ENCODE data around the gene CDC42BPB.
A peak's percentile ranks its signal among the peaks of the same experiment; 100 is the strongest.

Gene CDC42BPB

DNA sequence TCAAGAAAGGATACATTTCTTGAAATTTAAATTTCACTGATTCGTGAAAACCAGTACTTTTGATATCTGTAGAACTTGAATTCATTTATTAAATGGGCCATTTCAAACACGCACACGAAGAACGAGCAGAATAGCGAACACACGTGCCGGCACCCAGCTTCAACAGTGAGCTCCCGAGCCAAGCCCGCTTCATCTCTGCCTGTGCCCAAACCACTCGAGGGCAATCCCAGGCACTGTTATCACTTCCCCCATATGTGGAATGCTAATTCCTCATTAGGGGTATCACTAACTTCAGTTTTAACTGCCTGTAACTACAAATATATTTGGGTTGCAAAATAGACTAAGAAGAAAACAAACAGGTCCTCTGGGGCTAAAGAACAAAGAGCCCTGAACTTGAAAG lies 86.9 kb downstream of the CDC42BPB start:
- TF ChIP-seq, protein P1, sequence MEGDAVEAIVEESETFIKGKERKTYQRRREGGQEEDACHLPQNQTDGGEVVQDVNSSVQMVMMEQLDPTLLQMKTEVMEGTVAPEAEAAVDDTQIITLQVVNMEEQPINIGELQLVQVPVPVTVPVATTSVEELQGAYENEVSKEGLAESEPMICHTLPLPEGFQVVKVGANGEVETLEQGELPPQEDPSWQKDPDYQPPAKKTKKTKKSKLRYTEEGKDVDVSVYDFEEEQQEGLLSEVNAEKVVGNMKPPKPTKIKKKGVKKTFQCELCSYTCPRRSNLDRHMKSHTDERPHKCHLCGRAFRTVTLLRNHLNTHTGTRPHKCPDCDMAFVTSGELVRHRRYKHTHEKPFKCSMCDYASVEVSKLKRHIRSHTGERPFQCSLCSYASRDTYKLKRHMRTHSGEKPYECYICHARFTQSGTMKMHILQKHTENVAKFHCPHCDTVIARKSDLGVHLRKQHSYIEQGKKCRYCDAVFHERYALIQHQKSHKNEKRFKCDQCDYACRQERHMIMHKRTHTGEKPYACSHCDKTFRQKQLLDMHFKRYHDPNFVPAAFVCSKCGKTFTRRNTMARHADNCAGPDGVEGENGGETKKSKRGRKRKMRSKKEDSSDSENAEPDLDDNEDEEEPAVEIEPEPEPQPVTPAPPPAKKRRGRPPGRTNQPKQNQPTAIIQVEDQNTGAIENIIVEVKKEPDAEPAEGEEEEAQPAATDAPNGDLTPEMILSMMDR (conservative IDR thresholded peaks at IDR 0.05; ENCODE audit: low read depth), result no peak
- CTCF ChIA-PET, result no interaction called here
- no peak overlapping the region for H3K27ac ChIP-seq
- POLR2A ChIA-PET (ENCODE audit: low non-redundant PET), result no interaction called here
- DNase-seq (ENCODE audit: low spot score), result no peak

DNA sequence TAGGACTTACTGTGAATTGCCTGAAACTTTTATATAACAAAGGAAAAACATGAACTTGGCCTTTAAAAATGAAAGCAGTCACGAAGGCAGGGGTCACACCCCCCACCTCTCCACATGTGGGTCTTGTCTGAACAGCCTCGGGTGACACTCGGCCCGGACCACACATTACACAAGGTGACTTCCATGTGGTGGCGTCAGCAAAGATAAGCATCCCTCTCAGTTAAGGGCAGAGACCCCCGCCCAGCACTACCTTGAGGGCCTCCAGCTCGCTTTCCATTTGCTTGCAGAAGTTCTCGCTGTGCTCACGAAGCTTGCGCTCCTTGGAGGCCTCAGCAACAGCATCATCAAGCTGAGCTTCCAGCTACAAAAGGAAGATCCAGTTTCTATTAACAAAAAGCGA lies 87.4 kb downstream of the CDC42BPB start:
- CTCF ChIA-PET, result no interaction called here
- POLR2A ChIA-PET (ENCODE audit: low non-redundant PET), result no interaction called here
- TF ChIP-seq, protein P1 (conservative IDR thresholded peaks at IDR 0.05; ENCODE audit: low read depth), result no peak
- no peak for DNase-seq (ENCODE audit: low spot score)
- H3K27ac ChIP-seq, result no peak overlapping the region

DNA sequence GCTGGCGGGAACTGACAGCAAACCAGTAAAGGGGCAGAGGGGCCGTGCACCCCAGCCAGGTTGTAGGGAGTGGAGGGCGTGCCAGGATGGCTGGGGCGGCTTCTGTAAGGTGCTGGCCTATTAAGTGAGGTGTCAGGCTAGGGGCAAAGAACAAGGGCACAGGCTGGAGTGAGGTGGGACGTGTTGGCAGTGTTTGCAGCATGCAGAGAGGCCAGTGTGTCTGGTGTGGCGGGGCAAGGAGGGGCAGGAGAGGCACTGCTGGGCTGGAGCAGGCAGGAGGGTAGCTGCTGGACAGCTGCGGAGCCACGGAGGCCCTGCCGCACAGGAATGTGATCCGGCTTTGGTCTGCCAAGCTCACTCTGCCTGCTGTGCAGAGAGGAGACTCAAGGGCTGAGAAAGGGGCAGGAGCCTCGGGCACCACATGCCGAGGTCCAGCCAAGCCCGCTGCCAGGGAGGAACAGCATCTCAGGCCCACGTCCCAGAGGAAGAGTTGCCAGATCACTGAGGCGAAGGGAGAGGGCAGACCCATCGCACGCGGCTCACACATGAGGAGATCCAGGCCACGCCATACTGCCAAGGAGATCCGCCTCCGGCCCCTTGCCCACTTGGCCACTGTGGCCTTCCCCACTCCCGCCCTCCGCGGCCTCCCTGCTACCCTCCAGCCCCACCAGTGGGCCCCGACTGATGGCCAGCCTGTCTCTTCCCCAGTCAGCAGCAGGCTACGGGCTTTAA lies 88.1 kb downstream of the CDC42BPB start:
- ChIA-PET POLR2A (ENCODE audit: low non-redundant PET) (no interaction called here), CTCF (no interaction called here)
- no peak for DNase-seq (ENCODE audit: low spot score)
- peak overlapping the region; percentile 1; the same call in 1 of the 2 replicates for H3K27ac ChIP-seq
- TF ChIP-seq, protein P1 (conservative IDR thresholded peaks at IDR 0.05; ENCODE audit: low read depth), result no peak

DNA sequence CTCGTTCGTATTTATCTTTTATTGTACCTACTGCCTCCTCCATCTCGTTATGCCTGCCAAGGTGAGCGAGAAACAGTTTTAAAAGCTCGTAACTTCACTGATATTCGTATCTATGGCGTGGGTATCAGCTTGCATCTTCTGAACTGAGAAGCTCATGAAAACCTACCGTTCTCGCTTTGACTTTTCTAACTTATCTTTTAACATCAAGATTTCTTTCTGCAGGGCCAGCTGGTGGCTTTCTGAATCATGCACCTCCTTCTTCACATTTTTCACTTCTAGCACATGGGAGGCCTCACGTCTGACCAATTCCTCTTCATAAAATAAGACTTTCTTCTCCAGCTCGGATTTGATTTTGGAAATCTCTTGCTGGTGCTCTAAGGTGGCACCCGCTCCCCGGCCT lies 89.0 kb downstream of the CDC42BPB start:
- no peak for DNase-seq (ENCODE audit: low spot score)
- POLR2A ChIA-PET (ENCODE audit: low non-redundant PET), result no interaction called here
- TF ChIP-seq, protein P1 (conservative IDR thresholded peaks at IDR 0.05; ENCODE audit: low read depth), result no peak
- H3K27ac ChIP-seq, result no peak overlapping the region
- CTCF ChIA-PET, result interaction anchor here (0.5 to 0.8 kb wide), 2 partner anchors 15 to 266 kb away, joined by 3 read pairs; no protein-coding TSS in a partner anchor

DNA sequence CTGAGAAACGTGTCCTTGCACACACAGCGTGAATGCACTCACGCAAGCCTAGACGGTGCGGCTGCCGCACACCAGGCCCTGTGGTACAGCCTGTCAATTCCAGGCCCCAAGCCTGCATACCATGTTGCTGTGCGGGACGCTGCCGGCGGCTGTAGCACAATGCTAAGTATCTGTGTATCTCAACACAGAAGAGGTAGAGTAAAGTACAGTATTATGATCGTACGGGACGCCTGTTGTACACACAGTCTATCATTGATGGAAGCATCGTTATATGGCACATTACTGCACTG lies 89.9 kb downstream of the CDC42BPB start:
- POLR2A ChIA-PET (ENCODE audit: low non-redundant PET), result no interaction called here
- TF ChIP-seq, protein P1 (conservative IDR thresholded peaks at IDR 0.05; ENCODE audit: low read depth), result no peak
- H3K27ac ChIP-seq, result no peak overlapping the region
- CTCF ChIA-PET, result no interaction called here
- DNase-seq (ENCODE audit: low spot score), result no peak

DNA sequence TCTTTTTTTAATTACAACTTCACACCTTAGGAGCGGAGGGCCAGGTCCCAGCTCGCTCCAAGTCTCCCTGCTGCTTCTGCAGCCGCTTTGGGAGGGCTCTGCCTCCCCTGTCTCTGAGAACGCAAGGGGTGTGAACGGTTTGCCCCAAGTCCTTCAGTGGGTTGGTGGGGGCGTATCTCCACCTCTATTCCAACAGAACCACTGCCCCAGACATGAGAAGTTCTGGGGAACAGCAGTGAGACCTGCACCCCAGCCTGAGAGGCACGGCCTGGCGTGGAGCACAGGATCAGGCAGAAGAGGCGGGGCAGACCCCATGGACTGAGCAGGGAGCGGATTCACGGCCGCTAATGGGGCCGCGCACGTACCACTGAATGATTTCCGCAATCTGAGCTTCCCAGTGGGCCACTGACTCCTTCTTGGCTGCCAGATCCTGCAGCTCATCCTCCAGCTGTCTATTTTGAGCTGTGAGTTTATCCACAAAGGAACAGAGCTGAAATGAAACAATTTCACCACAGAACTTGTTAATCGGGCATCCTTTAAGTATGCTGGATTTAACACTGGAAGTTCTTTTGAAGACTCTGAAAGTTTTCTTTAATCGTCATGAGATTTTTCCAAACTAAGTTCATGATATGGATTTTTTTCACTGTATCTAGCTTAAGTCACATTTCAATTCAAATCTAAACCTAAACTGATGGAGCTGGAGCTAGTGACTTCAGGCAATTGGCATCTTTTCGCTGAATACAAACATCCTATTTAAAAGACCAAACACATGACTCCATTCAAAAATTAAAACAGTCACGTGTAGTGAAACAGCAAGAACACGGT lies 90.5 kb downstream of the CDC42BPB start:
- ChIA-PET CTCF (no interaction called here), POLR2A (ENCODE audit: low non-redundant PET) (no interaction called here)
- DNase-seq (ENCODE audit: low spot score), result no peak
- H3K27ac ChIP-seq, result no peak overlapping the region
- TF ChIP-seq, protein P1 (conservative IDR thresholded peaks at IDR 0.05; ENCODE audit: low read depth), result no peak
